GM21447 (cell line): ENCODE results near the gene PGS1.

Source experiments
- ATAC-seq: cut with Tn5 transposase; IDR thresholded peaks from one replicate; pipeline ENCODE4 v1.9.1; 2021; ENCODE audit not compliant: unreplicated experiment

The PGS1 gene

GRCh38 chr17:78406396-78406795 is 27.9 kb downstream of the PGS1 start:
- ATAC-seq = no peak

- no peak for ATAC-seq
Measured at GRCh38 chr17:78406920-78407319, 28.5 kb downstream of the PGS1 start.

DNA sequence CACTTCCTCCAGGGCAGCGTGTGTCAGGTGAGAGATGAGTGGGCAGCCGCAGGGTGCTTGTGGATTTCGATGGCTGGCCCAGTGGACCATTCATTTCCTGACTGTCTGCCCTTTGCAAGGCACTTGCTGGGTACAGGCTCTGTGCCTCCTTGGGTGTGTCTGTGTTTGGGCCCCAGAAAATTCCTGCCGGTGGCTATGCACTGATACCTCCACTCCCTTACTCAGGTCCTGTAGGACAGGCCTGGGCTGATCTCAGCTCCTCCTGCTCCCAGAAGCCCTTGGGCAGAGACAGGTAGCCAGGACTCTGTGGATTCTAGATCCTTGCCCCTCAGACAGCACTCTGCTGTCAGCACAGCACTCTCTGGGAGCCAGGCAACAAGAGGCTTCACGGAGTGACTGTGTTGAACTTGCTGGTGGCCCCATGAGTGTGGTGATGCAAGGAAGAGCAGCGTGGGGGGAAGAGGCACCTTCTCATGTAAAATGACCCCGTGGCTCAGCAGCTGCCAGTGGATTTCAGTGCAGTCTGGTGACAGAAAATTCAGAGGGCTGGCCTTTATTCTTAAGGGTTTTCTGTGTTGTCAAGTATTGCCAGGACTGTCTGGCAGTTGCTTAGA is 29.0 kb downstream of the PGS1 start:
- no peak for ATAC-seq

DNA sequence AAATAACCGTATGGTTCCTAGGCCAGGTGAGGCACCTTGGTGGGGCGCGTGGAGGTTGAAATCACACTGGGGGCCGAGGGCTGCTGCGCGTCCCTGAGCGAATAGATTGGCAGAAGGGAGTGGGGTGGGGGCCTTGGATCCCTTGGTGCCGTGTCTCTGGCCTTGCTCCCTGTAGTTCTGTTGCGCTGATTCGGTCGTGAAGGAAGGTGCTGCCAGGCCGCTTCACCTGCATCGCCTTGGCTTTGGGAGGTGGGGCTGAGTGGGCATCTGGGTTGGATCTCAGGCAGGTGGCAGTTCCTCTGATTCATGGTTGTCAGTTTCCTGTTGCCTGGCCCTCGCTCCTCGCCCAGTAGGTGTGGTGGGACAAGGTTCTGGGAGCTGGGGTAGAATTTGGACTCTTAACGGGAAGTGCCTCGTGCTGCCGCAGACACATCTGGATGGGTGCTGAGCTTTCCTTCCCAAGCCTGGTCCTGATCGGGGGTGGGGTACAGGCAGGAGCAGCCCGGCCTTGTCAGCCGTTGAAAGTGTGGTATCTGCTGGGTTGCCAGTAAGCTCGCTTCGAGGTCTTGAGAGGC is 30.1 kb downstream of the PGS1 start:
- ATAC-seq = no peak

DNA sequence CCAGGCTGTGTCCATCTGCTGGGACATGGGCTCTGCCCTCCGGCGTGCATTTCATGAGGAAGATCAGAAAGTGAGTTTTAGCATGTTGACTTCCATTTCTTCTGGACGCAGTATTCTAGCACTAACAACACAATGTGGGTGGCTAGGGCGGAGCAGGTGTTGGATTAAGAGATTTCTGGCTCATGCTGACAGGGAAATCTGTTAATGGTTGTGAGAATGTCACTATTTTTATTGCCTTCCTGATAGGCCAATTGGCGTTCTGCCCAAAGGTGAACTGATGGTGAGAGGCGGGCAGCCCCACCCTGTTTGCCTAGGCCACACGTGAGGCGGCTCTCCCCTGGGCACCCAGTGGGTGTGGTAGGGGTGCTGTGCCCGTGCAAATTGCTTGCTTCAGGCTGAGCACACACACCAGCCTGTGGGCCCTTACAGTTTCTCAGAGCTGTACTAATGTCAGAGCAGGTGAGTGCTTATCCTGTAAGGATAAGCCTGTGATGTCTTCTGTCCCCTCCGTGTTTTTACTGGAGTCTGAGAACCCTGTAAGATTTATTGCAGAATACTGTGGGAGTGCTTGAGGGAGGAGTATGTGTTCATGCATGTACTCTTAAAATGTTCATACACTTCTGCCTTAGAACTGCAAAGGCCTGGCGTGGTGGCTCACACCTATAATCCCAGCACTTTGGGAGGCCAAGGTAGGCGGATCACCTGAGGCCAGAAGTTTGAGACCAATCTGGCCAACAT is 30.9 kb downstream of the PGS1 start:
- ATAC-seq = no peak

GRCh38 chr17:78411241-78411857 is 32.9 kb downstream of the PGS1 start:
- ATAC-seq = no peak

- no peak for ATAC-seq
Measured at GRCh38 chr17:78412403-78412802, 34.0 kb downstream of the PGS1 start.

DNA sequence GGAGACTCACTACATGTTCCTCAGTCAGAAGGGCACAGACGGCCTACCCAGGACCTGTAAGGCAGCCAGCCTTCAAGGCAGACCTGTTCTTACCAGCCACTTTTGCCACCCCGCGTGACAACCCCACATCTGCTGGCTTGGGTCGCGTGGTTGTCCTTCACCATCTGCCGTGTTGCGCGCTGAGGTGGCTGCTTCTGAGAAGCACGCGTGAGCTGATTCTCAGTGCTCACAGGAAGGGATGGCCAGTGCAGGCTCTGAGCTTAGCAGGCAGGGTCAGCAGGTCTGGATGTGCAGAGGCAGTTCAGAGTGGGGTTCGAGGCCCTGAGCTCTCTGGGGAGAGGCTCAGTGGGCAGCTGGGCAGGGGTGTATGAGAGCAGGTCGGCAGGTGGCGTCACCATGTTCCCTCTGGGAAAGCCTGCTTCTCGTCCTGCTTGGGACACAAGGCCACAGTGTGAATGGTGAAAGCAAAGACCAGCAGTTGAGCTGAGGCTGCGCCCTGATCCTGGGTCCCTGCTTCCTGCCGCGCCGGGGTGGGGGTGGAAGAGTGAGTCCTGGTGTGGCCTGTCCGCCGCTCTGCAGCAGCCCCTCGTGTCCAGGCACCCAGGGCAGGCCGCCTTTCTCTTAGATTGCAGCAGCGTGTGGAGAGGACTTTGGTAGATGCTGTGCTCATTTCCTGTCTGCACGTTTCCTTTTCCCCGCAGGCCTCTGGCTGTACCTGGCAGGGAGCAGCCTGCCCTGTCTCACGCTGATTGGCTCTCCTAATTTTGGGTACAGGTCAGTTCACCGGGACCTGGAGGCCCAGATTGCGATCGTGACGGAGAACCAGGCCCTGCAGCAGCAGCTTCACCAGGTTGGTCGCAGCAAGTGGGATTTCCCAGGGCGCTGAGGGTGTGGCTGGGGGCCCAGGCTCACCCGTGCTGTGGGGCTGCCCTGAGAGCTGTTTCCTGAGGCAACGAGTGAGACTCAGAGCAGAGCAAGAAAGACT is 36.0 kb downstream of the PGS1 start:
- ATAC-seq = no peak

DNA sequence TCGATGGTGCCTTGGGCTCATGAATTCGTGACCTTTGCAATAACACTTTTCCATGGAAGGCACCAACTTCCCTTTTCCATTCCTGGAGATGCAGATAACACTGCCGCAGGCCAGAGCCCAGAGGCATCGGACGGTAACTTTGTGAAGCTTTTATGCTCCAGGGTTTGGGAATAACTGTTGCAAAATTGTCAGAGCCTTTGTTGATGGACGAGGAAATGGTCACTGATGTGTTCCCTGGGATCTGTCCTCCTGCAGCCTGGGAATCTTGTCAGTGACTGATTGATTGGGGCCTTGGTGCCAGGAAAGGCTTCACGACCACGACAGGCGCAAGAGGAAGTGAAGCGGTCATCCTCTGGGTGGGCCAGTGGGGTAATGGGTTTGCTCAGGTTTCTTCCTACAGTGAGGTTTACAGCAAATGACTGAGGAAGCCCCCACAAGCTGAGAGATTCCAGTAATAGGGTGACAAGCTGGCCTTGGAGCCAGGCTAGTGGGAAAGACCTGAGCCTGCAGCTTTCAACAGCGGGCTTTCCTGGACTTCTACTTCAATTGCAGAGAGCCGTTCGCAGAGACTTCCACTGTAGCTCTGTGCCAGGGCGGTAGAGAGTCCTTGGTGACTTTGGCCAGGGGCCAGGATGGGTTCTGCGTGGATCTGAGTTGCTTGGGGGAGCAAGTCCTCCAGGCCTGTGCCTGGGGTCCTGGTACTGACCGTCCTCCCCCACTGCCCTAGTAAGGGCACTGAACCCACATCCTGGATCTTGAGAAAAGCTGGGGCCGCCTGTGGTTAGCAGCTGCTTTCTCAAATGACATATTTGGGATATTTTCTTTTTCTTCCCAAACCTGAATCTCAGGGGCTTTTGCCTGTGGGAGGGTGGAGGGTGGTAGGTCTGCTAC is 37.6 kb downstream of the PGS1 start:
- no peak for ATAC-seq

DNA sequence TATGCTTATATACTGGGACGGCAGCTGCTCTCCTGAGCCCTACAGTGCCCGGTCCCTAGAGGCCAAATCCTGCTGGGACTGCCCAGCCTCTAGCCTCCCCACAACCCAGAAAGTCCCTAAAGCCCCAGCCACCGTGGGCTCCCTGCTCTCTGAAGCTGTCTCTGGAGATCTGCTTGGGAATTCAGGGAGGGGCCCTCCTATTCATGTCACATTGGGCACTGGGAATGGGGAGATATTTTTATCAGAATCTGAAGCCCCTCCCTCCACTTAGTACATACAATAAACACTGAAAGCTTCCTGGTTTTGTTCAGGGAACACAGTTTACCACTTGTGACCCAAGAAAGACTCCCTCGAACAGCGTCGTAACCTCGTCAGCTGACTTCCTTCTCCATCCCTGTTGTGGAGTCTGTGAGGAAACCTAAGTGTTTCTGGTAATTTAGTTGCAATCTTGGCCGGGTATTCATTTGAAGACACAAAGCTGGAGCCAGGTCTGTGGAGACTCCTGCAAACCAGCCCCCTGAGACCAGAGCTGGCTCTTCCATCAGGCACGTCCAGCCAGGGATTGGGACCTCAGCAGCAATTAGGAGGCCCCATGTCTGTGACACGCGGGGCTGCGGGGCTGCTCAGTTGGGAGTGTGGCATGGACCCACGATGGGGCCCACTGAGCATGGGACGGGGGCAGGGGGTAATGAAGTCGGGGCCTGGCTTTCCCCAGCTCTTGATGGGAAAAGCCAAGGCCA is 38.5 kb downstream of the PGS1 start:
- ATAC-seq = no peak

GRCh38 chr17:78417531-78417909 is 39.1 kb downstream of the PGS1 start:
- ATAC-seq = no peak

DNA sequence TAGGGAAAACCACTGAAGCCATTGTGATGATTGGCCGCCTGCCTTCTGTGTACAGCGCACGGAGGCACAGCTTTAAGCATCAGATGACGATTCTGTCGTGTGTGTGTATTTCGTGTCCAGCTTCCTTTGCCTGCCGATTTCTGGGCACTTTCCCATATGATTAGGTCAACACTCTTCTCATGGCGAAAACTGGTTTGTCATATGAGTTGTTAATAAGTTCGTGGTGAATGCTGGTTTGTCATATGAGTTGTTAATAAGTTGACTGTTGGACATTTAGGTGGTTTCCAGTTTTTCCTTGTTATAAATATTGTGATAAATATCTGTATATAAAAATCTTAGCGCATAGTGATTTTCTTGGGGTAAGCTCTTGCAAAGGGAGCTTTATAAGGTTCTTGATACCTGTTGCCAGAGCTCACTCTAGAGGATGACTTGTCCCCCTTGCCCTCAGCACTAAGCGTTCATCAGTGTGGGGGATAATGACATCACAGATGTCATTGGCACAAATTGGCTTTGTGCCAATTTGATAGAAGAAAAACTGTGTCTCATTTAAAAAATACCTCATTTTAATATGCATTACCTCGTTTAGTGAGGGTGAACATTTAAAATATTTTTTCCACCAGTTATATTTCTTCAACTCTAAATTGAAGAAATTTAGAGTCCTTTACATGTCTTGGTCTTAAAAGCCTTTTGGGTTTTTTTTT is 40.0 kb downstream of the PGS1 start:
- no peak for ATAC-seq

DNA sequence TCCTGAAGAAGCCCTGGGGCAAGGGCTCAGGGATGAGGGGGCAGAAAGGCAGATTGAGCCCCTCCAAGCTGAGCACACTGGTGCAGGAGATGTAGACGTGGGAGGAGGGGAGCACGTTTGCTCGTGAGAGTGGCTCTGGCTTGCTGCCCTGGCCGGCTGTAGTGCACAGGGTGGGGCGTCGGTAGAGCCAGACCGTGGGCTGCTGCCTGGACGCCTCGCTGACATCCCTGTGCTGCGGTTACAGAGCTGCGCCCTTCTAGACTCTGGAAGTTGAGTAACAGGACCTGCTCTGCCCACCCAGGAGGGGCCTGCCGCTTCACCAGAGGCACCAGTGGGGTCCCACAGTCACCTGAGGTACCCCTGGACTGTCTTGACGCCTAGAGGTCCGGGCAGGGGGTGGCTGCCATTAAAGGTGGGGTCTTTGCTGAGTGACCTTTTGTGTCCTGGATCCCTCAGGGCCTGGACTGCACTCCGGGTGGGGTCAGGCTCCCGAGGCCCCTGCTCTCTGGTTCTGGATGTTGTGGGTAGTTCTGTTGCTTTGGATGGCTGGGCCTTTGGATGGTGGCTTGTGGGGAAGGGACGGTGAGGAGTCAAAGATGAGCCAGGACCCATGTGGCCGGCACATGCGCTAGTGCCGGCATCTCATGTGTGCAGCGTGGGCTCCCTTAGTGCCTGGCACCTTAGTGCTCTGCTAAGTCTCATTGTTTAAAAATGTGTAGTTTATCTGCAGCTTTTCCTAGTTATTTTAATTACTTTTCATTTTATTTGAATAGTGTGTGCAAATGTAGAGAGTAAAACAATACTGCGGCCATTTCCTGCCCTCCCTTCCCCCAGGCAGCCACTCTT is 41.7 kb downstream of the PGS1 start:
- no peak for ATAC-seq

GRCh38 chr17:78421084-78421533 is 42.7 kb downstream of the PGS1 start:
- no peak for ATAC-seq

DNA sequence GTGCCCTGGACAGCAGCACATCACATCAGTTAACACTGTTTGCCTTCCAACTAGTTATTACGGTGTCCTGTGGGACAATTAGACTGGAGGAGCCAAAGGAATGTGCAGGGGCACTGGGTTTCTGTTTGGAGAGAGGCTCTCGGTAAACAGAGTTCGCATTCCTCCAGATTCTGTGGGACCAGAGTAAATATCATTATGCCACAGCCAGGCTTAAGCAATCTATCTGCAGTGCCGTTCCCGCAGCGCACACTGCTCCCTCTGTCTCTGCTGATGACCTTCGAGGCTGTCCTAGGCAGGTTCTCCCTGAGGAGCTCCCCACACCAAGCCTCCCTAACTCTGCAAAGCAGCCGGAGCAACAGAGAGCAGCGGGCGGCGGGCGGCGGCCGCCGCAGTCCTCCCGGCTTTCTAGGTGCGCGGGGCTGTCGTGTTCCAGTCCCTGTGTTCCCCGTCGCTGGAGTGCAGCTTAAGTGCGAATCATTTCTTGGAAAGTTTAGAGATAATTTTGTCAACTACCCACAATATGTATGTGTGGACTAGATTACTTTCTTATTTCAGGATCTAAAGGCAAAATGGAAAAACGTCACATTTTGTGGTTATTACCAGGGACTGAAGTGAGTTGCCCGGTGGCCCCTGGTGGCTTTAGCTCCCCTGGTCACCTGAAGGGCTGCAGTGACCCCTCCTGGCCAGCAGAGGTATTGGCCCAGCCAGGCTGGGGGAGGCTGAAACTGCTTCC is 43.3 kb downstream of the PGS1 start:
- ATAC-seq = no peak

DNA sequence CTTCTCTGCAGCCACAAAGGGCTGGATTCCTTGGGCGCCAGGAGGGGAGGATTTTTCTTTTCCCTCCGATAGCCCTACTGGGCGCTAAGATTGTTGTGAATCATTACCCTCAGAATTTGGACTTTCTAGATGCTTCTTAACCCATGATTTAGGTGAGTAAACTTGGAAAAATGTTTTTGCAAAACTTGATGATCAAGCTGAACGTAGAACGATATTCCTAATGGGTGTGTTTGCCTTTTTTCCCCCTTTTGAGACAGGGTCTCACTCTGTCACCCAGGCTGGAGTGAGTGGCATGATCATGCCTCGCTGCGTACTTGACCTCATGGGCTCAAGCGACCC is 43.8 kb downstream of the PGS1 start:
- ATAC-seq = no peak
